Tibial artery (tissue), 4 donors: ENCODE results near the gene GLT1D1.
"Not testable (repeated sequence)": the region's sequence is repeated elsewhere in the genome, so short reads cannot be mapped to it uniquely, and the experiment has no call there.

Experiments used
- DNase-seq, 2 donors: peaks; one replicate each; pipeline ENCODE4 v3.0.0-alpha.2; 2019
- H3K27ac ChIP-seq, 2 donors: fragments of 200-600 bp; sonication (generic) in 1 of 2; 1 replicate in 1 of 2; 2 replicates in 1 of 2; pipeline ENCODE4 v1.5.1; 2018 to 2019; ENCODE audit warnings: mild to moderate bottlenecking in 1 of 2
- H3K27me3 ChIP-seq, 2 donors: fragments of 200-600 bp; sonication (generic) in 1 of 2; one replicate each; pipeline versions ENCODE4 v1.5.1 to v1.6.0; 2016 to 2019
- H3K36me3 ChIP-seq, 3 donors: fragments of 200-600 bp; sonication (generic) in 2 of 3; one replicate each; pipeline ENCODE4 v1.5.1; 2016 to 2019; ENCODE audit warnings: mild to moderate bottlenecking in 2 of 3
- H3K4me1 ChIP-seq, 4 donors: fragments of 200-600 bp; sonication (generic) in 2 of 4; 1 replicate in 3 of 4; 2 replicates in 1 of 4; pipeline ENCODE4 v1.5.1; 2016 to 2019
- H3K4me3 ChIP-seq, 2 donors: fragments of 200-600 bp; sonication (generic) in 1 of 2; 1 replicate in 1 of 2; 2 replicates in 1 of 2; pipeline ENCODE4 v1.5.1; 2018 to 2019; ENCODE audit warnings: mild to moderate bottlenecking in 2 of 2
- H3K9me3 ChIP-seq, 3 donors: fragments of 200-600 bp; sonication (generic) in 1 of 3; one replicate each; pipeline ENCODE4 v1.5.1; 2016 to 2019
- intact Hi-C: fragments of 100-400 bp; cut with DNase I; formaldehyde crosslinking; loops from one replicate; pipeline ENCODE4 v1.15.0; 2023; ENCODE audit warnings: low total_unique reads
- TF ChIP-seq, protein P1 (sequence below), 2 experiments: fragments of 200-600 bp in 1 of 2; fragments of 450-650 bp in 1 of 2; IDR thresholded peaks; one replicate each; pipeline ENCODE4 v1.5.1; 2017 to 2019; ENCODE audit warnings: antibody characterized with exemption in 2 of 2, mild to moderate bottlenecking in 1 of 2, moderate library complexity in 1 of 2

The GLT1D1 gene

GRCh38 chr12:128843538-128843937 is 9.7 kb upstream of the GLT1D1 start:
- Histone ChIP-seq H3K36me3 (no peaks in the 10 kb centered on the region), H3K27me3 (no peaks in the 10 kb centered on the region), H3K27ac (no peak overlapping the region), H3K4me1 (no peaks in the 10 kb centered on the region), H3K4me3 (no peak overlapping the region), H3K9me3 (no peaks in the 10 kb centered on the region)
- TF ChIP-seq, protein P1, sequence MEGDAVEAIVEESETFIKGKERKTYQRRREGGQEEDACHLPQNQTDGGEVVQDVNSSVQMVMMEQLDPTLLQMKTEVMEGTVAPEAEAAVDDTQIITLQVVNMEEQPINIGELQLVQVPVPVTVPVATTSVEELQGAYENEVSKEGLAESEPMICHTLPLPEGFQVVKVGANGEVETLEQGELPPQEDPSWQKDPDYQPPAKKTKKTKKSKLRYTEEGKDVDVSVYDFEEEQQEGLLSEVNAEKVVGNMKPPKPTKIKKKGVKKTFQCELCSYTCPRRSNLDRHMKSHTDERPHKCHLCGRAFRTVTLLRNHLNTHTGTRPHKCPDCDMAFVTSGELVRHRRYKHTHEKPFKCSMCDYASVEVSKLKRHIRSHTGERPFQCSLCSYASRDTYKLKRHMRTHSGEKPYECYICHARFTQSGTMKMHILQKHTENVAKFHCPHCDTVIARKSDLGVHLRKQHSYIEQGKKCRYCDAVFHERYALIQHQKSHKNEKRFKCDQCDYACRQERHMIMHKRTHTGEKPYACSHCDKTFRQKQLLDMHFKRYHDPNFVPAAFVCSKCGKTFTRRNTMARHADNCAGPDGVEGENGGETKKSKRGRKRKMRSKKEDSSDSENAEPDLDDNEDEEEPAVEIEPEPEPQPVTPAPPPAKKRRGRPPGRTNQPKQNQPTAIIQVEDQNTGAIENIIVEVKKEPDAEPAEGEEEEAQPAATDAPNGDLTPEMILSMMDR (IDR thresholded peaks at IDR 0.05) = no peak
- intact Hi-C loops = no loop called here
- no peak for DNase-seq

DNA sequence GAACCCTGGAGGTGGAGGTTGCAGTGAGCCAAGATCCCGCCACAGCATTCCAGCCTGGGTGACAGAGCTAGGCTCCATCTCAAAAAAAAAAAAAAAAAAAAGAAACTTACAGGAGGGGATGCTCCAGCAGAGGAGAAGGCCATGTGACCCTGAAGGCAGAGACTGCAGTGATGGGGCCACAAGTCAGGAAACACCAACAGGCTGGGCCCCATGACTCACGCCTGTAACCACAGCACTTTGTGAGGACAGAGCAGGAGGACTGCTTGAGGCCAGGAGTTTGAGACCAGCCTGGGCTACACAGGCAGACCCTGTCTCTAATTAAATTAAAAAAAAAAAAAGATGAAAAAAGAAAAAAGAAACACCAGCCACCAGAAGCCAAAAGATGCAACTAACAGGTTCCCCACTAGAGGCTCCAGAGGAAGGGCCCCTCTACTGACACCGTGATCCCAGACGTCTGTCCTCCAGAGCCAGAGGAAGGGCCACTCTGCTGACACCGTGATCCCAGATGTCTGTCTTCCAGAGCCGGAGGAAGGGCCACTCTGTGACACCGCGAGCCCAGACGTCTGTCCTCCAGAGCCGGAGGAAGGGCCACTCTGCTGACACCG is 9.1 kb upstream of the GLT1D1 start:
- intact Hi-C loops = no loop called here

GRCh38 chr12:128846671-128847070 is 6.6 kb upstream of the GLT1D1 start:
- H3K36me3 ChIP-seq, intact Hi-C loops, H3K9me3 ChIP-seq, H3K27ac ChIP-seq, H3K27me3 ChIP-seq, H3K4me3 ChIP-seq, H3K4me1 ChIP-seq: not testable (repeated sequence)
- peak in 1 of 2 donors; percentile 48 for DNase-seq

More for the DNA sequence above, 9.1 kb upstream of the GLT1D1 start:
- Histone ChIP-seq H3K27me3 (no peaks in the 10 kb centered on the region), H3K4me1 (no peaks in the 10 kb centered on the region), H3K27ac (no peak overlapping the region), H3K36me3 (no peaks in the 10 kb centered on the region), H3K9me3 (no peaks in the 10 kb centered on the region), H3K4me3 (no peak overlapping the region)
- DNase-seq = no peak
- TF ChIP-seq, protein P1 (IDR thresholded peaks at IDR 0.05) = no peak

DNA sequence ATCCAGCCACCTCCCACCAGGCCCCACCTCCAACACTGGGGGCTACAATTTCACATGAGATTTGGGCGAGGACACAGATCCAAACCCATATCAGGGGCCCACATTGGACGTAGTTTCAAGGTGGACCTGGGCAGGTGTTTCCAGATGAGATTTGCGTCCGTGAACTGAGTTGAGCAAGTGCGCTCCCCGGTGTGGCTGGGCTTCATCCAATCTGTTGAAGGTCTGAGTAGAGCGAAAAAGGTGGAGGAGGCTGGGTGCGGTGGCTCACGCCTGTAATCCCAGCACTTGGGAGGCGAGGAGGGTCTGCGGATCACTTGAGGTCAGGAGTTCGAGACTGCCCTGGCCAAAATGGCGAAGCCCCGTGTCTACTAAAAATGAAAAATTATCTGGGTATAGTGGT is 4.9 kb upstream of the GLT1D1 start:
- no peak for DNase-seq
- no peak overlapping the region for H3K27ac ChIP-seq
- H3K4me3 ChIP-seq = no peak overlapping the region
- H3K36me3 ChIP-seq = no peaks in the 10 kb centered on the region
- TF ChIP-seq, protein P1 (IDR thresholded peaks at IDR 0.05) = no peak
- peaks cover 0 to 14% of the 10 kb centered on the region in 2 donors for H3K27me3 ChIP-seq
- intact Hi-C loops = no loop called here
- no peaks in the 10 kb centered on the region for H3K9me3 ChIP-seq
- H3K4me1 ChIP-seq = no peaks in the 10 kb centered on the region

DNA sequence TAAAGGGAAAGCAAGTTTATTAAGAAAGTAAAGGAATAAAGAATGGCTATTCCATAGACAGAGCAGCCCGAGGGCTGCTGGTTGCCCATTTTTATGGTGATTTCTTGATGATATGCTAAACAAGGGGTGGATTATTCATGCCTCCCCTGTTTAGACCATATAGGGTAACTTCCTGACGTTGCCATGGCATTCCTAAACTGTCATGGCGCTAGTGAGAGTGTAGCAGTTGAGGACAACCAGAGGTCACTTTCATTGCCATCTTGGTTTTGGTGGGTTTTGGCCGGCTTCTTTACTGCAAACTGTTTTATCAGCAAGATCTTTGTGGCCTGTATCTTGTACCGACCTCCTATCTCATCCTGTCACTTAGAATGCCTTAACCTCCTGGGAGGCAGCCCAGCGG is 3.5 kb upstream of the GLT1D1 start:
- H3K4me1 ChIP-seq, intact Hi-C loops, DNase-seq, H3K36me3 ChIP-seq, H3K27ac ChIP-seq, H3K4me3 ChIP-seq, H3K9me3 ChIP-seq: not testable (repeated sequence)
- H3K27me3 ChIP-seq = peaks cover 0 to 28% of the 10 kb centered on the region in 2 donors

GRCh38 chr12:128850400-128850799 is 2.9 kb upstream of the GLT1D1 start:
- peaks cover 0 to 29% of the 10 kb centered on the region in 2 donors for H3K27me3 ChIP-seq
- intact Hi-C loops = no loop called here
- no peak for DNase-seq
- H3K4me1 ChIP-seq = peaks cover 0 to 8% (median 3%) of the 10 kb centered on the region in 4 donors
- no peak overlapping the region for H3K27ac ChIP-seq
- no peaks in the 10 kb centered on the region for H3K9me3 ChIP-seq
- no peaks in the 10 kb centered on the region for H3K36me3 ChIP-seq
- TF ChIP-seq, protein P1 (IDR thresholded peaks at IDR 0.05) = no peak
- H3K4me3 ChIP-seq = no peak overlapping the region

DNA sequence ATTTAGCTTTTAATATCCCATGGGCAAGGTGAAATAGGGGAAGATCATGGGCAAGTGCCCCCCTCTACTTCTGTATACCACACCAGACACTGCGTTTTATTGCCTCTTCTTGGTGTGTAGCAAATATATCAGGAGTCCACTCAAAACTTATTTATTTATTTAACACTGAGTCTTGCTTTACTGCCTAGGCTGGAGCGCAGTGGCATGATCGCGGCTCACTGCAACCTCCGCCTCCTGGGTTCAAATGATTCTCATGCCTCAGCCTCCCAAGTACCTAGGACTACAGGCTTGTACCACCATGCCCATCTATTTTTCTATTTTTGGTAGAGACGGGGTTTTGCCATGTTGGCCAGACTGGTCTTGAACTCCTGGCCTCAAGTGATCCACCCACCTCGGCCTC is 1.8 kb upstream of the GLT1D1 start:
- H3K27ac ChIP-seq, intact Hi-C loops, H3K9me3 ChIP-seq, H3K36me3 ChIP-seq, H3K4me3 ChIP-seq, H3K4me1 ChIP-seq: not testable (repeated sequence)
- peak in 1 of 2 donors; percentile 7 for DNase-seq
- H3K27me3 ChIP-seq = peaks cover 0 to 29% of the 10 kb centered on the region in 2 donors
